Hematopoietic multipotent progenitor cell treated with erythropoietin and hydrocortisone succinate and interleukin-3 and kit ligand, for 8 days (in vitro differentiated cells): Measurements from ENCODE around the gene DEPP1.
A peak's percentile ranks its signal among the peaks of the same experiment; 100 is the strongest.

ENCODE experiments used
- DNase-seq: peaks from one replicate; pipeline ENCODE4 v3.0.0-alpha.2; 2015

DEPP1 gene

DNA sequence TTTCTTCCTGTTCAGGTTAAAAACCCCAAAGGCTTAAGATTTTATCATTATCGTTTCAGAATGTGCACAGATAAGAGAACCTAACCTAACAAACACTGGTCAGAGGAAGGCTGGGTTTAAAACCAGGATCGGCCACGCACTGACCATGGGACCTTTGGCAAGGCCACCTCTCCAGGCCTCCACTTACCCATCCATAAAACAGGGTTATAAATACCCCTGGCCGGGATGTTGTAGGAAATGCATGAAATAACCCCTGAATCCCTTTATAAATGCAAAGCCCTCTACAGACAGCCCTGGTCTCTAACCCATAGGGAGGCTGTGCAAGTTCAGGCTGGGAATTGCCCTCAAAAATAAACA, 418 bp downstream of the DEPP1 start:
- no peak for DNase-seq

DNA sequence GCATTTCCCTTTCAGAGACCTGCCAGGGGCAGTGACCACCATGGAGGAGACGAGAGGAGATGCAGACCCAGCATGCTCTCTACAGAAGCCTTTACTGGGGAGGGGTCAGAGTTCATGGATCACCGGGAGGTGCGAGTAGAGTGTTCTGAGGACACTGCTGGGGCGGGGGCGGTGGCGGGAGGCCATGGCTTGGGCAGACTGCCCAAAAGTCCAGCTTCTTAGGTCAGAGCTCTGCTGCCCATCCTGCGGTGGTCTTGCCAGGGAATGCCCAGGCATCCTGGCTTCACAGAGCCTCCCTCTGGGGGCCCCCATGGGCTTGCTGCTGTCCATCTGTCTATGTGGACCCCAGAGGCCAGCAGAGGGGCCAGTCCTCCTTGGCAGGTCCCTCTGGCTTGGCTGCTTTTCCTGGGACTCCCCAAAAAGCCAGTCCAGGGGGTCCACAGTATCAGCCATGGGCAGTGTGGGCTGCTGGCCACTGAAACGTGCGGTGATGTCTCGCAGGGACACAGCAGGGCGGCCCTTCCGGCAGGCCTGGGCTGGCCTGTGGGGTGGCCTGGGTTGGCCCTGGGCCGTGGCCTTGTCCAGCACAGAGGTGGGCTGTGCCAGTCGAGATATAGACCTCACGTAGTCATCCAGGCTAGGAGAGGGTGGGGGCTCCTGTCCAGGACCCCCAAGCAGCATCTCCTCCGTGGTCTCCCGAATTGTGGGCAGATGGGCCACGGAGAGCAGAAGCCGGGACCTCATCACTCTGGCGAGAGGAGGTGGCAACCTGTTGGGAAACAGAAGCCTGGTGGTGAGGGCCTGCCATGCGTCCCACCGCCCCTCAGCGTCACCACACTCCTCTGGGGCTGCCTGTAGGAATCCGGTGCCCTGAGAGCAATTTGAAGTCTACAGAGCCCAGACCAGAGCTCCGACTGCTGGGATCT, 1.1 kb downstream of the DEPP1 start:
- no peak for DNase-seq

DNA sequence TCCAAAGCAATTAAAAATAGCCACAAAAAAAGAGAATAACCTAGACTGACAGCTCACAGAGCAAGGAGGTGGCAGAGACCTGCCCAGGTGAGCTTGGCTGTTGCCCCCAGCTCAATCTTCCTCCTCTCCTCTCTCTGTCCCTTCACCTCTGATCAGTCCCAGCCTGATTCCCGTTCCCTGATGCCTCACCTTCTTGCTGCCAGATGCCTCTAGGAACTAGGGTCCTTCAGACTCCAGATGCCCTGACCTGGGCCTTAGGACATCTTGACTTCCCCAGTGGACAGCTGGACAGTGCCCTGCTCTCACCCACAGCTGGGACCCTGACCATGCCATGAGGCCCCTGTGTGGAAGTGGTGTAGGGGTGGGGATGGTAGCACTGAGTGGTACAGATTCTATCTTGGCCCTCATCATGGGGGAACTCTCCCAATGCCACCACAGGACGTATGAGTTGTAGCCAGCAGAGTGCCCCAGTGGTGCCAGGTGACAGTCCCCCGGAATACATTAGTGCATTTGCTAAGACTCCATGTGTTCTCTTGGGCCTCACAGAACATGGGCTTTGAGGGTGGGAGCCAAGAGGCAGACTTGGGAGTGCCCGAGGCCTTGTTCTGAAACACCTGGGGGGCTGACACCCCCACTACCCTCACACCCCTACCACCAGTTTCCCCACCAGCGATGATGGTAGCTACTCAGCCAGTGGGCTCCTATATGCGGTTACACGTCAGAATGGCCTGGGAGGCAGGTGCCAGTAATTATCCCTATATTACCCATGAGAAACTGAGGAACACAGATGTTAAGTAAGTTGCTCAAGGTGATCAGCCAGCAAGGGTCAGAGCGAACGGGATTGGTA, 2.0 kb downstream of the DEPP1 start:
- DNase-seq, result no peak

DNA sequence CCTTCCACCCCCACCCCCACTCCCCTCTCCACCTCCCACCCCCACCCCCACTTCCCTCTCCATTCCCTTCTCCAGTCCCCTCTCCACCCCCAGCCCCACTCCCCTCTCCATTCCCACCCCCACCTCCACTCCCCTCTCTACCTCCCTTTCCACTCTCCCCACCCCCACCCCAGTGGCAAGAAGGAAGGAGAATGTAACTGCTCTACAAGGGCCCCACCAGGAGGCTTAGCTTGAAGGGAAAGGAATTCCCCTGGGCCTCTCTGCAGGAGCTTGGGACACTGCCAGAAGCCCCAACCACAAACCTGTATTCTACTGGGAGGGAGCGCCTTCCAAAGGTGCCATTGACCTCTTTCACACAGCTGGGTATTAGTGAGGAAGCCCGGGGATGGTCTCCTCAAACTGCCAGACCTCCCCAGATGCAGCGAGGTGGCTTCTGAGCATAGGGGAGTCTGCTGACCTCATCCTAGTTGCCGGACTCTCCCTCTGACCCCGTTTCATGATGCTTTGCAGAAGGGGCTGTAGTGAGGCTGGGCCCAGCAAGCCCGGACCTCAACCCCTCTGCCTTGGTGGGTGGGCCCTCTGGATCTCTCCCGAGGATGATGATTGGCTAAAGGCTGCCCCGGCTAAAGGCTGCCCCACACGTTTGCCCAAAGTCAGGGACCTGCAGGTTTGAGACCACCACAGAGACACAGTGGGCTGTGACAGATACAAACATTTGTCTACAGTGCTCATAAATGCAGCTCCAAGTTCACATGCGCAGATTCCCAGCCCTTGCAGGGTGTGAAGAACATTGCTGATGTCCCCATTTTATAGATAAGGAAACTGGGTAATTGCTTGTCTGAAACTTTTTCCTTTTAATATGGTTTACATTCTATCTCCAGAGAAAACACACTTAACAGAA, 2.9 kb downstream of the DEPP1 start:
- no peak for DNase-seq

DNA sequence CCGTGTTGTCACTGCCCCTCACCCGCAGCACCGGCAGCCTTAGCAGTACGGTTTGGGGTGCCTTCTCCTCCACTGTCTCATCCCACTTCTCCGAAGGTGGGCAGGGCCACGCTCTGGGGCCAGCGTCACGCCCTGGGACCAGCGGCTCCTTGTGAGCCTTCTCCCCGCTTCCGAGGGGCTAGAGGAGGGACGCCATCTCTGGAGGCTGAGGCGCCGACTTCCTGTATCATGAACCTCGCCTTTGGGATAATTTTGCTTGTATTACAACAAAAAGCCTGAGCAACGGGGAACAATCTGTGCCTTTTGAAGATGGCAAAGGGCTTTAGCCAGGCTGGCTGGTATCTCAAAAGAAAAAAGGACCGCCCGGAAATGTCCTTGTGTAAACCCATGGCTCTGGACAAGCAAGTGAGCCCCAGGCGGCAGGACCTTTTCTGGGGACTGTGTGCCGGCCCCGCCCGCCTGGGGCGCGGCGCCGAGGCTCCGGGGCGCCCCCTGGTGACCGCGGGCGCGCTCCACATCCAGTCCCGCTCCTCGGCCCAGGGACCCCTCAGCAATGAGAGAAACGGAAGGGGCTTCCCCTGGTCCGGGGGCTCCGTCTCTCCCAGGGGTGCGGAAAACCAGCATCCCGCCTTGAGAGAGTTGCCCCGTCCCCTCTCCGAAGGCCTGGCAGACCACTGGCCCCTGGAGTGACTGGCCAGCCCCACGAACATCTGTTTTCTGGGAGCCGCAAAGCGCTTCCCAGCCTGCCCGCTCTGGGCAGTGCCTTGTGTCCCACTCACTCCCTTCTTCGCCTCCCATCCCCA, 3.8 kb downstream of the DEPP1 start:
- peak; percentile 43 for DNase-seq

DNA sequence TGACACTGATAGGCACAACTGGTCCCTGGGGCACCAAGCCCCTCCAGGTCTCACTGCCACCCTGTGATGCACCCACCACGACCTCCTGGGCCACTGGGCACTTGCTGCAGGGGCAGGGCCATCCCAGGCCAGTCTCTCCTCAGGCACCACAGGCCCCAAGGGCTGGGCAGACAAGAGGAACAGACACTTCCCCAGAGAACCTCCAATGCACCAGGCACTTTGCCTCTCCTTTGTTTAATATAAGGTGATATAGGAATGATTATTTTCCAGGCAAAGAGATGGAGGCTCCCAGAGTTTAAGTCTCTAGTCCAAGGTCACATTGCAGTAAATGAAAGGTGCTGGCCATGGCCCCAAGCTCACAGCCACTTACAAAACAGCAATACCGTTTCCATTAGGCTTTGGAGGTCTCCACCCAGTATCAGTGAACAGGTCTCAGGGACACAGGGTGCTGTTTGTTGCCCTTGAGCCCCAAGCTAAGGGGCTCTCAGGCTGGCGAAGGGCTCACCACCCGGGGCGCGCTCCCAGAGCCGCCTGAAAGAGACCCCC, 4.5 kb downstream of the DEPP1 start:
- DNase-seq, result no peak

DNA sequence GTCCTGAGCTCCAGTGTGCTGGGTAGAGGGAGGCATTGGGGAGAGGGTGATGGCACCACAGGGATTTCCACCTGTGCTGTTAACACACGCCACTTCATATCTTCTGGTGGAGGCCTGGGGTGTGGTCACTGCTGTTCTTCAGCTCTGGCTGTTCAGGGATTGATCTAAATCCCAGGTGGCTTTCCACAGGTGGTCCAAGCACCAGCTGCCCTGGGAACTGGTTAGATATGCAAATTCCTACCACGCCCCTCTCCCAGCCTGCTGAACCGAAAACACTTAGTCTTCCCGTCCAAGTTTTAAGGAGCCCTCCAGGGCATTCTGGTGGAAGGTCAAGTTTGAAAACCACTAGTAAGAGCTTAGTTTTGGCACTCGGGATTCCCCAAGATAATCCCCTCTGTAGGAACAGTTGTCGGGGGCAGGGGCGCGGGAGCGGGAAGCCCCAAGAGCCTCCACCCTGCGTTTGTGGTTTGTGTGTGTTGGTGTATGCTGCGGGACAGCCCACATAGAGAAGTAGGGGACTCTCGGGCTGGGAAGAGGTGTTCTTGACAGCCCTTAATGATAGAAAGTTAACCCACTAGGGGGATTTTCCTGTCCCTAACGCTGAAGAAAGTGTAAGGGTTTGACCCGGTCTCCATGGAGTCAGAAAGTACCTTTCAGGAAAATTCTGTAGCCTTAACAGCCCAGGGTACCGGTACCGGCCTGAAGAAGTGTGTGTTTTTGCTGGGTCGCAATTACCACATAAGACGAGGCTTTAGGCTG, 5.1 kb downstream of the DEPP1 start:
- no peak for DNase-seq

DNA sequence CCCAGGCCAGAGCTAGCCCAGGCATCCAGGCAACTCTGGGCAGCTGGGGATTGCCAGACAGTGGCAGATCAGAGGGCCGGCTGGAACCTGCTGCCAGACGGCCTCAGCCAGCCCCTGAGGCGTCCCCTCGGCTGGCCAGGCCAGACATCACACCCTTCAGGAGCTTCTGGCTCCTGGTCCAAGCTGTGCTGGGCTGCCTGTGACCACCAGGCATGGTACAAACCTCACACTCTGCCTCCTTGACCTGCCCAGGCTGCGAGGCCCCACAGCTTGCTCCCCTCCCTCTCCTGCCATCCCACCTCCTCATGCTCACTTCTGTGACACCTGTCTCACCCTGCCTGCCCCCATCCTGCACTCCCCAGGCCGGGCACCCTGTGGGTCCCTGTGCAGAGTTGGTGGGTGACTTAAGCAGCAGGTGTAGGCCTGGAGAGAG, 5.7 kb downstream of the DEPP1 start:
- no peak for DNase-seq

DNA sequence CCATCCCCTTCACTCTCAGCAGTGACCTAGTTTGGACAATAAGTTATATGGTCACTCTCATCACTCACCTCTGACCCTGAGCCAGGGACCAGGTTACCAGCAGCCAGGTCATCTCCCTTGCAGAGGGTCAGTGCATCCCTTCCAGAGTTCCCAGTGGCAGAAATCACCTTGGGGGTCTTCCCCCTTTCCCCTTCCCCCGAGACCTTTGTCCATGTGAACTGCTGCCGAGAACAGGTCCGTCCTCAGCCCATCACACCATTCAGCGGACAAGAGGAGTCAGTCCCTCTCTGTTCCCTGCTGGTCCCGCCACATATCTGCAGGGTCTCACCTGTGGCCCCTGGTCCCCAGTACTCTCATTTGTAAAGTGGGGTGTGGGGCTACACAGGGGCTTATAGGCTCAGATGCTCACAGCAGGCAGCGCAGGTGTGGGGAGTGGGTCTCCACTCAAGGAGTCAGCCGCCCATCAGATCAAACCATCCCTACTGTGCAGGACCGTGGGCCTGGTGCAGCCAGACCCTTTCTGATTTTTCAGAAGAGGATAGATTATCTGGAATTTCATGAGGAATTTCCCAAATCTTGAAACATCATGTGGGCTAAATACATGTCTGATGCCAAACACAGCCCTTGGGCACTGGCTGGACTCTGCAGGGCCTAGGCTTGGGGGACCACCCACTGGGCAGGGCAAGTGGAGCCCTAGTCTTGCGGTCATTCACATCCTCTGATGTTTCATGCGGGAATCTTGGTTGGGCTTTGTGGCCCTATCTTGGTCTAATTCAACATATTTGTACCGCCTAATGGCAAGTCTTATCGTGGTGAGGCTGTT, 6.5 kb downstream of the DEPP1 start:
- DNase-seq, result no peak

DNA sequence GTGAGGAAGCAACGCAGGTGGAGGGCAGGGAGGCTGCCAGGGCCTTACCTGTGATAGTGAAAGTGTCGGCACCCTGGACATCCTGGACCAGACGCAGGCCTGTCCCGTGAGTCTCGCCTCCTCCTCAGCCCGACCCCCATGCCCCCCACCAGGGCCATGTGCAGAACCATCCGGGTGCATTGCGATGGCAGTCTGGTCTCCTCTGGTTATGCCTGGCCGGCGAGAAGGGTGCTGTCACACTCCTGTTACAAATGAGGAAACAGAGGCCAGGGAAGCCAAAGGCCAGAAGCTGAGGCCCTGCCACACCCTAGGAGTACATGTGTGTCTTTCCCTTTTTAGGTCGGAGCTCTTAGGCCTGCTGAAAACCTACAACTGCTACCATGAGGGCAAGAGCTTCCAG, 7.2 kb downstream of the DEPP1 start:
- DNase-seq, result no peak

DNA sequence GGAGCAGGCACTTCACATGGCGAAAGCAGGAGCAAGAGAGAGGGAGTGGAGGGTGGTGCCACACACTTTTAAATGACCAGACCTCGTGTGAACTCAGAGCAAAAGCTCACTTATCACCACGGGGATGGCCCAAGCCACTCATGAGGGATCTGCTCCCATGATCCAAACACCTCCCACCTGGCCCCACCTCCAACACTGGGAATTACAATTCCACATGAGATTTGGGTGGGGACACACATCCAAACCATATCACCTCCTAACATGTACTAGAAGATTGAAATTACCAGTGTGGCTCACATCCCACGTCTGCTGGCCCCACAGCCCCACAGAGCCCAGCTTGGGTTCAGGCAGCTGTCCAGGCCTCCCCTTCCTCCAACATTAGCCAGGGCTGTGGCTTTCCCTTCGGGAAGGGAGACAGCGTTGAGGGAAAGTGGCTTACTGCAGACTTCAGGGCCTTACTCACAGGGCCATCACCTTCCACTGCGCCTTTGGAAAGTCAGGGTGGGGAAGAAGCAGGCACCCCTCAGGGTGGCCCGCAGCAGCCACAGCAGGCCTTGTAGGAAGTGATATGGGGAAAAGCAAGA, 7.7 kb downstream of the DEPP1 start:
- no peak for DNase-seq

DNA sequence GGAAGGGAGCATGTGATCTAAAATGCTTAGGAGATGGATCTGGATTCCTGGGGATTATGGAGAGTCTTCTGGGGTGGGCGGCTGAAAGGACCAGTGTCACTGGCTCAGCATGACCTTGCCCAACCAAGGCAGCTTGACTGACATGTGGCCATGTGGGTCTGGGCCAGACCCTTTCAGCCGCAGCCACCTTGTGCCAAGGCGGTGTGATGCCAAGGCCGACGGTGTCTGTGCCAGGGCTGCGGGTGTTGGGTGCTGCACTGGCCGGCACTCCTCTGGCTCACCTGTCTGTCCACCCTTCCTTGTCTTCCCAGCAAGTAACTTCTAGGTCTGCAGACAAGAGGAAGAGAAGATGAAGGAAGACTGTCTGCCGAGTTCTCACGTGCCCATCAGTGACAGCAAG, 8.8 kb downstream of the DEPP1 start:
- DNase-seq, result no peak

DNA sequence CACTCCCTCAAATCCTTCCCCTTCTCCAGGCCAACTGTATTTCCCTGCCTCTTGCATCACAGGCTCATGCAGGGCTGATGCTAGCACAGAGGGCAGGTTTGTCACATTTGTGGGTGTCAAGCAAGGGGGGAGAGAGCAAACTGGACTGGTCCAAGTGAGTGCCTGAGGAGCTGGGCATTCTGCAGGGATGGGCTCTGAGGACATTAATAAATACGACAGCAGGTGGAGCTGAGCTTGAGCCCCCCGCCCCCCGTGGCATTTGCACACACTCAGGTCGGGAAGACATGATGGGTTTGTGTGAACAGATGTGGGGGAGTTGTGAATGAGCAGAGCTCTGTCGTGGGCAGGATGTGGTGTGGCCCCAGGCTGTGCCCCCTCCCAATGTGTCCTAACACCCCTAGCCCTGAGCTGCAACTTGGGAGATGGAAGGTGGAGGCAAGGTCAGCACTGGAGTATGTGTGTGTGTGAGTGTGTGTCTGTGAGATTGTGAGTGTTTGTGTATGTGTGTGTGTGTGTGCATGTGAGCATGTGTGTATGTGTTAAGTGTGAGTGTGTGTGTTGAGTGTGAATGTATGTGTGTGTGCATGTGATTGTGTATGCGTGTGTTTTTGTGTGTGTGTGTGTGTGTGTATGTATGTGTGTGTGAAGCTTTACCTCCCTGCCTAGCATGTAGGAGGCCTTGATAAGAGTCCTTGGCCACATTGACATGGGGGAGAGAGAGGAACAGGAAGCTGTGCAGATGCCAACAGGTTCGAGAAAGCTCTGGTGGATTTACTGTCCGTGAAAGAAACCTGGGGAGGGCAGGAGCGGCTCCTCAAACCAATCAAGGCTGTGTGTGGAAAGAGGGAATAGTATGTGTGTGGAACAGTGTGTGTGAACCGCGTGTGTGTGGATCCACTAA, 9.9 kb downstream of the DEPP1 start:
- DNase-seq, result no peak

DNA sequence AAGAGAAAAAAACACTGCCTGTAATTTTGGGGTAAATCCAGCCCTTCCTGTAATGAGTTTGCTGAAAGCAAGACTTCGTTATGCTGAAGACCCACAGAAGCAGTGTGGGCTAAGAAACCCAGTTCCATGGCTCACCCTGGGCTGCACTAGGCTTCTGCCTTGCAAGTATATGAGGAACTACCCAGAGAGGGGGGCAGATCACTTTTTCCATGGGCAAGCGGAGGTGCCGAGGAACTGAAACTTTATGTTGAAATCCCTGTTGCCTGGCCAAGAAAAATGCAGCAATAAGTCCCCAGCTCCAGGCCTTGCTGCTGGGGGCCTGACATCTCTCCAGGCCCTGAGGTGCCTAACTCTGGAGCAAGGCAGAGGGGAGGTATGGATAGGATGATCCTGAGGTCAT, 10.5 kb downstream of the DEPP1 start:
- peak; percentile 30 for DNase-seq

DNA sequence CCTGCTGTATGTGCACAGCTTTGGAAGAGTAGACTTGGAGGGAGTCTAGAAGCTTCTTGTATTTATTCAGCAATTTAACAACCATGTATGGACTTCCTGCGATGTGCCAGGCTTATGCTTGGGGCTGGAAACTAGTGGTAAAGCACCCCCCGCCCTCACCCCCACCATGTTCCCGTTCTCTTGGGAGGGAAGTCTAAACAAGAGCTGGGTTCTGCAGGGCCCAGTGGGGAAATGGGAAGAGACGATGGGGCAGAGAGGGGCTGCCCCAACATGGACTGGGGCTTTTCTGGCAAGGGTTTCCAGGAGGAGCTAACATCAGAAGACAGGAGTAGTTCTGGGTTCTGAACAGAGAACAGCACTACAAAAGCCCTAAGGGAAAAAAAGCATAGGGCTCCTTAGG, 11.0 kb downstream of the DEPP1 start:
- DNase-seq, result no peak

DNA sequence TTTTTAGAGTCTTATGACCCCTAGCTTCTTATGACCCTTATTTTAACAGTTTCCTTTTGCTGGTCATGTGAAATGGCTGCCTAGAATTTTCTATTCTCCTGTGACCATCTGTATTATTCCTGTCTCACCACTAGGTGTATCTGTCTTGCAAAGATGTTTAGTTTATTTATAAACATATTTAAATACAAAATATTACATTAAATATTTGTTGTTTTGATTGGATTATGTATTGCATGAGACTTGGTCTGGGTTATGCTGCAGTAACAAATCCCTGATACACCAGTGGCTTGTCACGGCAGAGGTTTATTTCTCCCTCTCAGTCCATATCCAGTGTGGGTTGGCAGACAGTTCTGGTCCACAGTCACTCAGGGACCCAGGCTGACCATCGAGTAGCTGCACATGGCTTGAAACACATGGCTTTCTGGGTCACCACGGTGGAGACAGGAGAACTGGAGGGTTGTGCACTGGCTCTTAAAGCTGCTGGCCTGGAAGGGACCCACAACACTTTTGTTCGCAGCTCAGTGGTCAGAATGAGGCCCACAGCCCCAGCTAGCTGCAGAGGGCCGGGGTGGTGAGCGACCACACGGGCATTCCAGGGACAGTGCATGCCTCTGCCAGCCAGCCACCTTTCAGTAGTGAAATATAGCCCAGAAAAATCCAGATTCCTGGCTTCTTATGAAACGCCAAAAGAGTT, 11.6 kb downstream of the DEPP1 start:
- DNase-seq, result no peak

DNA sequence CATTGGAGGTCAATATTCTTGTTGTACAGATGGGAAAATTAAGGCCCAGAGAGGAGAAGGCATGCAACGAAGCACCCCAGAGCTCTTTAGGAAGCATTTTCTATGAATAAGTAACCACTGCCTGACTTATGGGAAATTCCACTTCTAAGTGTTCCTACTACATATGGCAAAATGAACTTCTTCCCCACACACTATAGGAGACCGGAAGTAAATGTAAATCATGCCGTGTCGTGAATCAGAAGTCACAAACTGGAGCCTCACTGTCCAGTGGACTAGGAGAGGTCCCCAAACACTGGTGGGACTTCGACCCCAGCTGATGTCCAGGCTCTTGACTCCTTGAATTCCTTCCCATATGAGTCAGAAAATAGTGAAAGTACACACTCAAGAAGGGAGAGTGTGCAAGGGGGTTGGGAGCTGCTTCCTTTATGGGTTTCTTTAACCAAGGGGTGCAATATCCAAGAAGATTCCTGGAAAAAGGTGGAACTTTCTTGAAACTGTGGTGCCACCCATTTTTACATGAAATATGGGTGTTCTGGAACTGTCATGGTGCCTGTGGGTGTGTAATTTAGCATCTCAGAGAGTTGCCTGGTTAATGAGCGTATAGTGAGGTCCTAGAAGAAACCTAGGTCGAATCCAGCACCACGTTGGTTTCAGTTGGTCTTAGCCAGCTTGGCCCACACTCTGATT, 12.3 kb downstream of the DEPP1 start:
- DNase-seq, result no peak
